MM.1S (cell line): ENCODE measurements around the gene PCDHB13.
"Not testable (repeated sequence)": the region's sequence is repeated elsewhere in the genome, so short reads cannot be mapped to it uniquely, and the experiment has no call there.

Source experiments
- EZH2phosphoT487 ChIP-seq: fragments of 300-600 bp; sonication (generic); IDR thresholded peaks from 2 replicates; pipeline ENCODE4 v1.6.1; 2018; ENCODE audit warnings: antibody characterized with exemption, low read length
- TF ChIP-seq, protein P1 (sequence below): fragments of 300-600 bp; sonication (generic); IDR thresholded peaks from 2 replicates; pipeline ENCODE4 v1.5.1; 2016; ENCODE audit warnings: antibody characterized with exemption, low read length, mixed read lengths

DNA sequence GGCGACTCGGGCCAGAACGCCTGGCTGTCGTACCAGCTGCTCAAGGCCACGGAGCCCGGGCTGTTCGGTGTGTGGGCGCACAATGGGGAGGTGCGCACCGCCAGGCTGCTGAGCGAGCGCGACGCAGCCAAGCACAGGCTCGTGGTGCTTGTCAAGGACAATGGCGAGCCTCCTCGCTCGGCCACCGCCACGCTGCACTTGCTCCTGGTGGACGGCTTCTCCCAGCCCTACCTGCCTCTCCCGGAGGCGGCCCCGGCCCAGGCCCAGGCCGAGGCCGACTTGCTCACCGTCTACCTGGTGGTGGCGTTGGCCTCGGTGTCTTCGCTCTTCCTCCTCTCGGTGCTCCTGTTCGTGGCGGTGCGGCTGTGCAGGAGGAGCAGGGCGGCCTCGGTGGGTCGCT, 19.4 kb upstream of the PCDHB13 start:
- TF ChIP-seq, protein P1, sequence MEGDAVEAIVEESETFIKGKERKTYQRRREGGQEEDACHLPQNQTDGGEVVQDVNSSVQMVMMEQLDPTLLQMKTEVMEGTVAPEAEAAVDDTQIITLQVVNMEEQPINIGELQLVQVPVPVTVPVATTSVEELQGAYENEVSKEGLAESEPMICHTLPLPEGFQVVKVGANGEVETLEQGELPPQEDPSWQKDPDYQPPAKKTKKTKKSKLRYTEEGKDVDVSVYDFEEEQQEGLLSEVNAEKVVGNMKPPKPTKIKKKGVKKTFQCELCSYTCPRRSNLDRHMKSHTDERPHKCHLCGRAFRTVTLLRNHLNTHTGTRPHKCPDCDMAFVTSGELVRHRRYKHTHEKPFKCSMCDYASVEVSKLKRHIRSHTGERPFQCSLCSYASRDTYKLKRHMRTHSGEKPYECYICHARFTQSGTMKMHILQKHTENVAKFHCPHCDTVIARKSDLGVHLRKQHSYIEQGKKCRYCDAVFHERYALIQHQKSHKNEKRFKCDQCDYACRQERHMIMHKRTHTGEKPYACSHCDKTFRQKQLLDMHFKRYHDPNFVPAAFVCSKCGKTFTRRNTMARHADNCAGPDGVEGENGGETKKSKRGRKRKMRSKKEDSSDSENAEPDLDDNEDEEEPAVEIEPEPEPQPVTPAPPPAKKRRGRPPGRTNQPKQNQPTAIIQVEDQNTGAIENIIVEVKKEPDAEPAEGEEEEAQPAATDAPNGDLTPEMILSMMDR = not testable (repeated sequence)
- TF ChIP-seq EZH2phosphoT487 = not testable (repeated sequence)
